Measurements from ENCODE around the gene CCDC57. TPM values are rescaled to one million over a fixed set of nuclear protein-coding genes. Genes with fewer than 3 reads are reported as not detected.
"Not testable (repeated sequence)": the region's sequence is repeated elsewhere in the genome, so short reads cannot be mapped to it uniquely, and the experiment has no call there.

CCDC57 gene
- total RNA-seq, 1 donor from 2014 or later: 10.8 TPM

DNA sequence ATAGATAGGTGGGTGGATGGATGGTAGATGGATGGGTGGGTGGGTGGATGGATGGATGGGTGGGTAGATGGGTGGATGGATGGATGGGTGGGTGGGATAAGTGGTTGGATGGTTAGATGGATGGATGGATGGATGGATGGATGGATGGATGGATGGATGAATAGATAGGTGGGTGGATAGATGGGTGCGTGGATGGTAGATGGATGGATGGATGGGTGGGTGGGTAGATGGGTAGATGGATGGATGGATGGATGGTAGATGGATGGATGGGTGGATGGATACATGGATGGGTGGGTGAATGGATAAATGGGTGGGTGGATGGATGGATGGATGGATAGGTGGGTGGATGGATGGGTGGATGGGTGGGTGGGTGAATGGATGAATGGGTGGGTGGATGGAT is 64.6 kb downstream of the CCDC57 start:
- H3K27me3 ChIP-seq (ENCODE audit: control insufficient read depth, insufficient read depth, low read length): no peaks in the 10 kb centered on the region
- no peak overlapping the region for H3K4me3 ChIP-seq (ENCODE audit: low read depth, low read length)
- no peak for DNase-seq (ENCODE audit: low read depth)
- TF ChIP-seq CTCF (IDR thresholded peaks at IDR 0.05; ENCODE audit: insufficient read depth, low read length, severe bottlenecking): no peak
- FAIRE-seq: no peak
- peaks cover 2% of the 10 kb centered on the region for H3K36me3 ChIP-seq (ENCODE audit: control insufficient read depth, insufficient read depth, low read length)

GRCh38 chr17:82146663-82147654 is 65.7 kb downstream of the CCDC57 start:
- peak; percentile 47 for FAIRE-seq
- DNase-seq (ENCODE audit: low read depth): no peak
- Histone ChIP-seq H3K36me3 (ENCODE audit: control insufficient read depth, insufficient read depth, low read length) (peaks cover 2% of the 10 kb centered on the region), H3K27me3 (ENCODE audit: control insufficient read depth, insufficient read depth, low read length) (no peaks in the 10 kb centered on the region), H3K4me3 (ENCODE audit: low read depth, low read length) (no peak overlapping the region)
- TF ChIP-seq CTCF (IDR thresholded peaks at IDR 0.05; ENCODE audit: insufficient read depth, low read length, severe bottlenecking): no peak

GRCh38 chr17:82145550-82146155 is 67.0 kb downstream of the CCDC57 start:
- DNase-seq (ENCODE audit: low read depth) (no peak), FAIRE-seq (no peak)
- peaks cover 2% of the 10 kb centered on the region for H3K36me3 ChIP-seq (ENCODE audit: control insufficient read depth, insufficient read depth, low read length)
- no peak overlapping the region for H3K4me3 ChIP-seq (ENCODE audit: low read depth, low read length)
- no peak for TF ChIP-seq CTCF (IDR thresholded peaks at IDR 0.05; ENCODE audit: insufficient read depth, low read length, severe bottlenecking)
- no peaks in the 10 kb centered on the region for H3K27me3 ChIP-seq (ENCODE audit: control insufficient read depth, insufficient read depth, low read length)

DNA sequence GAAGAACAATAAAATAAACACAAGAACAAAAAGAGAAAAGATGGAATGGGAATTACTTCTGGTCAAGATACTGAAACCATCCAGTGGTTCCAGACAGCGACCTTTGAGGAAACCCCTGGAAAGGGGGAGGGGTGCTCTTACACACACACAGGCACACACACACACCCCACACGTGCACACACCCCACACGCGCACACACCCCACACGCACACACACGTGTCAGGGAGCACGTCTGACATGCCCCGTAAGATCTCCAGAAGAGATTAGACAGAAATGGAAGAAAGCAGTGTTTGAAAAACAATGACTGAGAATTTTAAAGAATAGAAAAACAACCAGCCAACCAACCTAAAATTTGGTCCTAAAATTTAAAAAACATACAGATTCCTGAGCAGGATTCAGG is 69.3 kb downstream of the CCDC57 start:
- Histone ChIP-seq H3K36me3 (ENCODE audit: control insufficient read depth, insufficient read depth, low read length) (no peaks in the 10 kb centered on the region), H3K27me3 (ENCODE audit: control insufficient read depth, insufficient read depth, low read length) (no peaks in the 10 kb centered on the region), H3K4me3 (ENCODE audit: low read depth, low read length) (no peak overlapping the region)
- FAIRE-seq: no peak
- no peak for DNase-seq (ENCODE audit: low read depth)
- TF ChIP-seq CTCF (IDR thresholded peaks at IDR 0.05; ENCODE audit: insufficient read depth, low read length, severe bottlenecking): no peak

DNA sequence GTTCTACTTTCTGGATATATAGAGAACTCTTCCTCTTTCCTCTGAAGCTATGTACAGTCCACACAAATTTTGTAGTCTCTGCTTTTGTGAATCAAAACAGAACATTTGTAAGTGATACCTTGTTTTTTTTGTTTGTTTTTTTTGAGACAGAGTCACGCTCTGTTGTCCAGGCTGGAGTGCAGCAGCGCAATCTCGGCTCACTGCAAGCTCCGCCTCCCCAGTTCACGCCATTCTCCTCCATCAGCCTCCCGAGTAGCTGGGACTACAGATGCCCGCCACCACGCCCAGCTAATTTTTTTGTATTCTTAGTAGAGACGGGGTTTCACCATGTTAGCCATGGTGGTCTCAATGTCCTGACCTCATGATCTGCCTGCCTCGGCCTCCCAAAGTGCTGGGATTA is 72.7 kb downstream of the CCDC57 start:
- DNase-seq (ENCODE audit: low read depth); H3K27me3 ChIP-seq (ENCODE audit: control insufficient read depth, insufficient read depth, low read length); FAIRE-seq; H3K36me3 ChIP-seq (ENCODE audit: control insufficient read depth, insufficient read depth, low read length); H3K4me3 ChIP-seq (ENCODE audit: low read depth, low read length): not testable (repeated sequence)

DNA sequence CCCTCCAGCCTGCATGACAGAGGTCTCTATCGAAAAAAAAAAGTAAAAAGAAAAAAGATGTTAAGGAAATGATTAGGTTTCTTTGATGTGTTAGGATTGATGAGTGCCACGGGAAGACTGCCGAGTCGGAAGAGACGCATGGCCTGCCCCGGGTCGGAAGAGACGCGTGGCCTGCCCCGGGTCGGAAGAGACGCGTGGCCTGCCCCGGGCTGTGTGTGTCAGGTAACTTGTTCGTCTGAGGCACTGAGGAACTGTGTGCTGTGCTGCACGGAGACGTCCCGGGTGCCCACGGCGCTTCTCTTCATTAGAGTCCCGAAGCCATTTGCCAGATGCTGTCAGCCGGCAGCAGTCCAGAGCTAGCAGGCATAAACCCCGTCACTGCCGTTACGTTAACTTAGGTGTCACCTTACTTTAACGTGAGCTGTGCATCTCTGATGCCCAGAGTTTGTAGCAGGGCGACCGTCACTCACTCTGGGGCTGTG is 74.1 kb downstream of the CCDC57 start:
- Histone ChIP-seq H3K36me3 (ENCODE audit: control insufficient read depth, insufficient read depth, low read length) (no peaks in the 10 kb centered on the region), H3K4me3 (ENCODE audit: low read depth, low read length) (no peak overlapping the region), H3K27me3 (ENCODE audit: control insufficient read depth, insufficient read depth, low read length) (no peaks in the 10 kb centered on the region)
- FAIRE-seq: no peak
- no peak for DNase-seq (ENCODE audit: low read depth)
- no peak for TF ChIP-seq CTCF (IDR thresholded peaks at IDR 0.05; ENCODE audit: insufficient read depth, low read length, severe bottlenecking)

All from bronchial epithelial cell (primary cell).